Activated T-helper 17 cell treated with anti-CD3 and anti-CD28 coated beads, Interleukin-2, amount 50 U/mL, for 72 hours (primary cell): ENCODE data around the gene SHC2. TPM values are rescaled to one million over a fixed set of nuclear protein-coding genes. Genes with fewer than 3 reads are reported as not detected.
"Not testable (repeated sequence)": the region's sequence is repeated elsewhere in the genome, so short reads cannot be mapped to it uniquely, and the experiment has no call there.

Source experiments
- ATAC-seq: fragments of 150-1000 bp; cut with Tn5 transposase; replicated peaks from 2 replicates; pipeline ENCODE4 v1.10.0; 2021; ENCODE audit warnings: mild to moderate bottlenecking, moderate library complexity
- H3K27ac Mint-ChIP-seq: one replicate; pipeline ENCODE4 v1.8.0; 2022; ENCODE audit warnings: mixed read lengths
- H3K27me3 Mint-ChIP-seq: one replicate; pipeline ENCODE4 v1.8.0; 2022; ENCODE audit warnings: mixed read lengths
- H3K36me3 Mint-ChIP-seq: one replicate; pipeline ENCODE4 v1.8.0; 2022; ENCODE audit warnings: low read depth, mild to moderate bottlenecking, mixed read lengths
- H3K4me1 Mint-ChIP-seq: one replicate; pipeline ENCODE4 v1.8.0; 2022; ENCODE audit warnings: mixed read lengths
- H3K4me3 Mint-ChIP-seq: one replicate; pipeline ENCODE4 v1.8.0; 2022; ENCODE audit warnings: mild to moderate bottlenecking, mixed read lengths
- H3K9me3 Mint-ChIP-seq: one replicate; pipeline ENCODE4 v1.8.0; 2022; ENCODE audit warnings: mixed read lengths
- total RNA-seq, 2 donors: library from RNA; stranded (reverse); gene quantifications; one replicate each; pipeline ENCODE4 v1.2.3, GENCODE V29; 2022

SHC2 gene
- total RNA-seq, 2 donors from 2014 or later = 0.26 TPM; not detected in 1

DNA sequence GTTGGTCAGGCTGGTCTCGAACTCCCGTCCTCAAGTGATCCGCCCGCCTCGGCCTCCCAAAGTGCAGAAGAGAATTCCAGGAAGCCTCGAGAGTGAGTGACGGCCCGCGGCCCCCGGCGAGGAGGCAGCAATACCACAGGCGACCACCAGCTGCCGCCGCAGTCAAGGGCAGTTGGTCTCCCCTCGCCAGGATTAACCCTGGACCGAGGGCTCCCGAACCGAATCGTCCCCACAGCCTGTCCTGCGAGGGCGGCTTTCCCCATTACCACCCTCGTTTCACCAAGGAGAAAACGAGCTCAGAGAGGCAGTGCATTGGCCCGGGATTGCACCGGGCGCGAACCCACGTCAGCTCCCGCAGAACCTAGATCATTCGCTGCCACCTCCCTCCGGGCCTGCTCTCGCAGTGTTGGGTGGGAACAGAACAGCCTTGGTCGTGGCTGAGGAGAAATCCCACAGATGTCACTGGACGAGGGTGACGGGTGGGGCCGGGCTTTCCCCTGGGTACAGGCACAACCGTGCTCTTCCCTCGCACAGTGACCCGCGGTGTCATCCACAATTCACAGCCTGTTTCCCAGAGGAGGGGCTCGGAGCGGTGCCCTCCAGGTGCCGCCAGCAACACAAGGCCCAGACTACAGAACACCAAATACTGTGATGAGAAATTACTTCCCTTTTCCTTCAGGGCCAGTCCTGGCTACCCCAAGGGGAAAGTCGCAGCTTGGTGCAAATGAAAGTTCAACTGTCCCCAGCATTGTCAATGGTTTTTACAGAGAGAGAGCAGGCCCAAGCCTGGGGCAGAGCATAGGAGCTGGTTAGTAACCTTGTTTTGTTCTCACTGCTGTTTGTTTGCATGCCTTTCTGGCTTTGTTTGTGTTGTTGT lies 76.7 kb downstream of the SHC2 start:
- H3K27ac Mint-ChIP-seq = peak overlapping the region; percentile 46
- peaks cover 28% of the 10 kb centered on the region for H3K27me3 Mint-ChIP-seq

DNA sequence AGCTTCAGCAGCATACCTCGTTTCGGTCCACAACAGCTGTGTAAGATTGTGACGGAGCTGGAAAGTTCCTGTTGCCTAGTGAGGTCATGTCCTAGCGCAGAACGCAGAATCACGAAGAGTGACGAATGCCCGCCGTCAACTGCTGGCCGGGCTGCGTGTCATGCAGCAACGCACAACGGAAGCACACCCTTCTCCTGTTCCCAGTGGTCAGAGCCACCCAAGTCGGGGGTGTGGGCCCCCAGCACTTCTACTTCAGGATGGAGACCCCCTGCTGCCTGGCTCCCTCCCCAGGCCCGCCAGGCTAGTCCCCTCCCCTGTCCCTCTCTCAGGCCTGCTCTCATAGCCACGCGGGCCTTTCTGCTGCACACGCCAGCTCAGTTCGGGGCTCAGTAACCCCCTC lies 77.8 kb downstream of the SHC2 start:
- Mint-ChIP-seq H3K4me1 (peaks cover 12% of the 10 kb centered on the region), H3K27ac (peak overlapping the region; percentile 80), H3K9me3 (no peaks in the 10 kb centered on the region), H3K27me3 (peaks cover 28% of the 10 kb centered on the region), H3K4me3 (peak overlapping the region; percentile 65), H3K36me3 (peaks cover 6% of the 10 kb centered on the region)
- no peak for ATAC-seq

More for the DNA sequence above, 76.7 kb downstream of the SHC2 start:
- Mint-ChIP-seq H3K4me1 (peaks cover 12% of the 10 kb centered on the region), H3K9me3 (no peaks in the 10 kb centered on the region), H3K36me3 (peaks cover 6% of the 10 kb centered on the region), H3K4me3 (peak overlapping the region; percentile 65)
- ATAC-seq = peak; percentile 16

DNA sequence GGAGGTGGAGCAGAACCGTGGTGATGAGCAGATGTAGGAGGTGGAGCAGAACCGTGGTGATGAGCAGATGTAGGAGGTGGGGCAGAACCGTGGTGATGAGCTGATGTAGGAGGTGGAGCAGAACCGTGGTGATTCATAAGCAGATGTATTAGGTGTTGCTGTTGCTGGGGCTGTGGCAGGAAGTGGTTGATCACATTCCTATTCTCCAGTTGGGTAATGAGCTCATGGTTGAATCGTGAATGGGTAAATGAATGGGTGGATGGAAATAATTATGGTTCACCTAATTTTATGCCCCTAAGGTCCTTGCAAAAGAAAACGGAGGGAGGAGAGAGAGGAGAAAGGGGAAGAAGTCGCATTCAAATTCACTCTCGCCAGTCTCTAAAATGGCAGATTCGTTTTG lies 78.3 kb downstream of the SHC2 start:
- Mint-ChIP-seq H3K27me3 (peaks cover 27% of the 10 kb centered on the region), H3K27ac (peak overlapping the region; percentile 80), H3K4me3 (peak overlapping the region; percentile 65), H3K4me1 (peaks cover 12% of the 10 kb centered on the region)
- H3K36me3 Mint-ChIP-seq, H3K9me3 Mint-ChIP-seq: not testable (repeated sequence)
- peak; percentile 95 for ATAC-seq

DNA sequence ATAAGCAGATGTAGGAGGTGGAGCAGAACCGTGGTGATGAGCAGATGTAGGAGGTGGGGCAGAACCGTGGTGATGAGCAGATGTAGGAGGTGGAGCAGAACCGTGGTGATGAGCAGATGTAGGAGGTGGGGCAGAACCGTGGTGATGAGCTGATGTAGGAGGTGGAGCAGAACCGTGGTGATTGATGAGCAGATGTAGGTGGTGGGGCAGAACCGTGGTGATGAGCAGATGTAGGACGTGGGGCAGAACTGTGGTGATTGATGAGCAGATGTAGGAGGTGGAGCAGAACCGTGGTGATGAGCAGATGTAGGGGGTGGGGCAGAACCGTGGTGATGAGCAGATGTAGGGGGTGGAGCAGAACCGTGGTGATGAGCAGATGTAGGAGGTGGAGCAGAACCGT lies 78.9 kb downstream of the SHC2 start:
- ATAC-seq, H3K4me3 Mint-ChIP-seq, H3K9me3 Mint-ChIP-seq, H3K36me3 Mint-ChIP-seq, H3K27ac Mint-ChIP-seq: not testable (repeated sequence)
- H3K27me3 Mint-ChIP-seq = peaks cover 24% of the 10 kb centered on the region
- H3K4me1 Mint-ChIP-seq = peaks cover 12% of the 10 kb centered on the region

DNA sequence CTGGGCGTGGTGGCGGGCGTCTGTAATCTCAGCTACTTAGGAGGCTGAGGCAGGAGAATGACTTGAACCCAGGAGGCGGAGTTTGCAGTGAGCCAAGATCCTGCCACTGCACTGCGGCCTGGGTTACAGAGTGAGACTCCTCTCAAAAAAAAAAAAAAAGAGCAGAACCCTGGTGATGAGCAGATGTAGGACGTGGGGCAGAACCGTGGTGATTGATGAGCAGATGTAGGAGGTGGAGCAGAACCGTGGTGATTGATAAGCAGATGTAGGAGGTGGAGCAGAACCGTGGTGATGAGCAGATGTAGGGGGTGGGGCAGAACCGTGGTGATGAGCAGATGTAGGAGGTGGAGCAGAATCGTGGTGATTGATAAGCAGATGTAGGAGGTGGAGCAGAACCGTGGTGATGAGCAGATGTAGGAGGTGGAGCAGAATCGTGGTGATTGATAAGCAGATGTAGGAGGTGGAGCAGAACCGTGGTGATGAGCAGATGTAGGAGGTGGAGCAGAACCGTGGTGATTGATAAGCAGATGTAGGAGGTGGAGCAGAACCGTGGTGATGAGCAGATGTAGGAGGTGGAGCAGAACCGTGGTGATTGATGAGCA lies 80.1 kb downstream of the SHC2 start:
- ATAC-seq, H3K27ac Mint-ChIP-seq, H3K36me3 Mint-ChIP-seq, H3K4me3 Mint-ChIP-seq, H3K9me3 Mint-ChIP-seq: not testable (repeated sequence)
- peaks cover 12% of the 10 kb centered on the region for H3K4me1 Mint-ChIP-seq
- H3K27me3 Mint-ChIP-seq = peaks cover 16% of the 10 kb centered on the region

DNA sequence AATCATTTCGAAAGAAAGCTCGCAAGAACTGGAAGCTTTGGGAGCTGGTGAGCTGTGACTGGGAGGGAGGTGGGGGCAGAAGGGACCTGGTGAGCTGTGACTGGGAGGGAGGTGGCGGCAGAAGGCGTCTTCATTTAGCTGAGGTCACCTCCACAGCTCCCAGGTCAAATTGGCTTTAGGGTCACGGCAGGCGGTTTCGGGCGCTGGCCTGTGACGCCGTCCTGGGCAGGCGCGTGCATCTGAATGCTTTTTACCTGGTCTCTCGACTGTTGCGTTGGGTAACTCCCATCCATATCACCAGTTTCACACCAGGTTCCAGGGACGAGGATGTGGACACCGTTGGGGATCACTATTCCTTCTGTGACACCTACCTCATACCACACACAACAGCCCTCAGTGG lies 81.0 kb downstream of the SHC2 start:
- peaks cover 11% of the 10 kb centered on the region for H3K27me3 Mint-ChIP-seq
- H3K9me3 Mint-ChIP-seq = no peaks in the 10 kb centered on the region
- peaks cover 6% of the 10 kb centered on the region for H3K36me3 Mint-ChIP-seq
- H3K27ac Mint-ChIP-seq = no peak overlapping the region
- ATAC-seq = no peak
- peaks cover 12% of the 10 kb centered on the region for H3K4me1 Mint-ChIP-seq
- no peak overlapping the region for H3K4me3 Mint-ChIP-seq

DNA sequence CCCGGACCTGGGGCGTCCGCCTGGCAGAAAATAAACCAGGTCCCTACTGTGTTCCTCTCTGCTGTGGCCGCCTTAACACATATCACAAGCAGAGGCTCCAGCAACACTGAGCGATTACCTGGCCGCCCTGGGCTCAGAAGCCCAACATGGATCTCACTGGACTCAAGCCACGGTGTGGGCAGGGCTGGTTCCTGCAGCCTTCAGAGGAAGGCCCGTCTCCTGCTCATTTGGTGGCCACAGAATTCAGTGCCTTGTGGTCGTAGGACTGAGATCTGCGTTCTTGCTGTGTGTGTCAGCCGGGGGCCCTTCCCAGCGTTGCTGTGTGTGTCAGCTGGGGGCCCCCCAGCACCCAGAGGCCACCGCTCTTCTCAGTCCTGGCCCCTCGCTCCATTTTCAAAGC lies 82.1 kb downstream of the SHC2 start:
- ATAC-seq = no peak
- peaks cover 12% of the 10 kb centered on the region for H3K4me1 Mint-ChIP-seq

DNA sequence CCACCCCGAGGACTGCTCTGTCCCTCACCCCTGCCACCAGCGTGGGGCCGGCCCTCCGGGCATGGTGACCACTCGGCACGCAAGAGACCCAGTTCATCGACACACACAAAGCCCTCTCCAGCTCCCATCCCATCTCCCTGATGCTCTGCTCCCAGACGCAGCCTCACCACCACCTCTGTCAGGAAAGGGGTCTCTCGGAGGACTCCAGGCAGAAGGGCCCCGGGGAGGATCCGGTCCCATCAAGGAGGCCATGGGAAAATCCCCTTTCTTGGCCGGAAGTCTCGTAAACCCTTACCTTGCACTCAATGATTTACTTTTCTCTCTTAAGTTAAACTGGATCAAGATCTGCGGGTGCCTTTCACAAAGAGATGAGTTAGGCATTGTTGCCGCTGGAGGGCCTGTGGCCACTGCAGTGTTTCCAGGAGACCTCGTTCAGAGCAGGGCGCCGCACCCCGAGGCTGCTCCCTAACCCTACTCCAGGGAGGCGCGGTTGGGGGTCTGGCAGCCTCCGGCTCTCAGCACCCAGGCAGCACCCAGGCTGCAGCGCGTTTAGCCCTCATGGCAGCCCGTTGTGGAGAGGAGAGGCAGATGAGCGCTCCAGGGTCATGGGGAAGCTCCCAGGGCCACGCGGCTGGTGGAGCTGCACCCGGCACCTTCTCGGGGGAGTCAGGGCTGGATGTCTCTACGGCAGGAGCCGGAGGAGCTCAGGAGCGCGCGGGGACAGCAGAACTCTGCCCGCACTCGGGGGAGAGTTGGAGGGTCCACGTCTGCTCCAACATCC lies 82.8 kb downstream of the SHC2 start:
- Mint-ChIP-seq H3K27ac (no peak overlapping the region), H3K4me3 (no peak overlapping the region), H3K9me3 (no peaks in the 10 kb centered on the region), H3K4me1 (peaks cover 6% of the 10 kb centered on the region), H3K36me3 (peaks cover 6% of the 10 kb centered on the region), H3K27me3 (peaks cover 9% of the 10 kb centered on the region)
- ATAC-seq = no peak

More for the DNA sequence above, 82.1 kb downstream of the SHC2 start:
- Mint-ChIP-seq H3K4me3 (no peak overlapping the region), H3K36me3 (peaks cover 6% of the 10 kb centered on the region), H3K27me3 (peaks cover 11% of the 10 kb centered on the region), H3K27ac (no peak overlapping the region), H3K9me3 (no peaks in the 10 kb centered on the region)

DNA sequence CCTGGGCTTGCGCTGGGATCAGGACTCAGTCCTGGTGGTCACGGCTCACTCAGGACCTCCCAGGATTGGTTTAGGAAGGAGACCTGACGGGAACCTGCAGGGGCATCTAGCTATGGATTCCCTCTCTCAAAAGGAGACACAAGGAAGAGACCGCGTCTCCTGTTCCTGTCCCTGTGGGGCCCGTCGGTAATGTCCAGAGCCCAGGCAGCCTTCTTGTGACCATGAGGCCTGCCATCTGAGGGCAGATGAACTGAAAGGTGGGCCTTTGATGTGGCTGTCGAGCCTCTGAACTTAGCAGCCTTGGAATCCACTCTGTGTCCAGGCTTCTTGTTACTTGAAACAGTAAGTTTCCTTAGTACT lies 84.7 kb downstream of the SHC2 start:
- no peak for ATAC-seq
- no peaks in the 10 kb centered on the region for H3K9me3 Mint-ChIP-seq
- no peaks in the 10 kb centered on the region for H3K4me1 Mint-ChIP-seq
- peaks cover 14% of the 10 kb centered on the region for H3K27me3 Mint-ChIP-seq
- H3K27ac Mint-ChIP-seq = no peak overlapping the region
- H3K4me3 Mint-ChIP-seq = no peak overlapping the region
- no peaks in the 10 kb centered on the region for H3K36me3 Mint-ChIP-seq

DNA sequence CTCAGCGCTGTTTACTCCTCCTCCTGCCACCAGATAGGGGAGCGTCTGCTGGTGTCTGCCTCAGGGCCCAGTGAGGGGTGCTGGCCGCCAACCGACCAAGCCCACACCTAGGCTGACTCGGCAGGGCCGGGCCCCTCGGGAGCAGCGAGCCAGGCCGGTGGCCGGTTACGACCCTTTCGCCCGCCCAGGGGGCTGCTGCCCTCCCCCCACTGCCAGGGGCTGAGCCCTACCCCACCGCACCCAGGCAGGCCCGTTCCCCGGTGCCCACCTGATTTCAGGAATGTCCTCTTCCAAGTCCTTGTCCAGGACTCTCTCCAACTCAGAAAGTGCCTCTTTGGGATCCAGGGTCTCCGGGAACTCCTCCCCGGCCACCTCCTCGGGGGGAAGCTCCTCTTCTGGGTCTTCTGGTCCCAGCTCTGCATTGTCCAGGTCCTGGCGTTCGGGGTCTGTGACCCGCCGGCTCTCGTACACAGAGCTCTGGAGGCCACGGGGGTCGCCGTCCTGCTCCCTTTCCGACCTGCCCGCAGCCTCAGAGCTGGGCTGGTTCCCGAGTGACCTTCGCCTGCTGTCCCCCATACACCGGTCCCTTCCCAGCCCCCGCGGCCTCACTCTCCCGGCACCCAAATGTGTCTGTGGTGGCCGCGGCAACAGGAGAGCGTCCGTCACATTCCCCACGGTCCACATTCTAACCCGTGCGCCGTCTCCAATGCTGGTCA lies 85.3 kb downstream of the SHC2 start:
- no peak overlapping the region for H3K4me3 Mint-ChIP-seq
- H3K4me1 Mint-ChIP-seq = no peaks in the 10 kb centered on the region
- H3K36me3 Mint-ChIP-seq = no peaks in the 10 kb centered on the region
- no peak overlapping the region for H3K27ac Mint-ChIP-seq
- no peak for ATAC-seq
- peaks cover 14% of the 10 kb centered on the region for H3K27me3 Mint-ChIP-seq
- H3K9me3 Mint-ChIP-seq = no peaks in the 10 kb centered on the region

DNA sequence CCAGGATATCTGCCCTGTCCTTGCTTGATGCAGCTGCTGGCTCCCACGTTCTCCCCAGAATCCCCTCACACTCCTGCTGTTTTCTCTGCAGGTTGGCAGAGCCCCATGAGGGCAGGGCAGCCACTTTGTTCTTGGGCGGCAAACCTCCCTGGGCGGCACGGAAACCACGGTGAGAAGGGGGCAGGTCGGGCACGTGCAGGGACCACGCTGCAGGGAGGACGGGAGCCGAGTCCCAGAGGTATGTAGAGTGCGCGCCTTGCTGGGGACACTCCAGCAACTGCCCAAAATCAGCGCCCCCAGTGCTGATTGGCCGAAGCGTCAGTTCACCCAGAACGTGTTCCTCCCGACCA lies 86.0 kb downstream of the SHC2 start:
- Mint-ChIP-seq H3K27ac (no peak overlapping the region), H3K36me3 (no peaks in the 10 kb centered on the region), H3K9me3 (no peaks in the 10 kb centered on the region), H3K4me3 (no peak overlapping the region), H3K4me1 (no peaks in the 10 kb centered on the region), H3K27me3 (peaks cover 14% of the 10 kb centered on the region)
- no peak for ATAC-seq

DNA sequence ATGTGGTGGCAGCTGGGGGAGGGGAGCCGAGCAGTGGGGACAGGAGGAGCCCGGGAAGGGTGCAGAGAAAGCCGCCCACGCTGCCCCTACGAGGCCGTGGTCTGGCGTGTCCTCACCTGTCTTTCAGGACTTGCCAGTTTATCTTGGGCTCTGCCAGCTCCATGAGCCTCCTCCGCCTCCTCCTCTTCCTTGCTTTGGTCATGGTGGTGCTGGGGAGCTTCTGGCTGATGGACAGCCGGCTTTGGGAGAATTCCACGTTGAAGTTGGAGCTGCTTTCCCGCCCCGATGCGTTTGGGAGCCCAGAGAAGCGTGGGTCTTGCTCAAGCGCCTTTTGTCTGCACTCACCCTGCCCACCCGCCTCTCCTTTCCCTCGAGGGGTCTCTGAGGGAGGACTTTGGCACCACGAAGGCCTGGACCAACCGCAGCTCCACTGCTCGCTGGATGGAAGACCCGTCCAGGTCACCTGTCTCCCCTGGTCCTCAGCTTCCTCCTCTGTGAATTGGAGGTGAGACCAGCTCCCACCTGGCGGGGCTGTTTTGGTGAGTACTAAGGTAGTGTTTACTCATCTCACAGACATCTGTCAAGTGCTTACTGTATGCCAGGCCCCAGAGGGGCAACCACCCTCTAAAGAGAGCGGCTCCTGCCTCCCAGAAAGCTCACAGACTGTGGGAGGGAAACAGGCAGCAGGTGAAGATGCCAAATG lies 86.5 kb downstream of the SHC2 start:
- no peaks in the 10 kb centered on the region for H3K9me3 Mint-ChIP-seq

DNA sequence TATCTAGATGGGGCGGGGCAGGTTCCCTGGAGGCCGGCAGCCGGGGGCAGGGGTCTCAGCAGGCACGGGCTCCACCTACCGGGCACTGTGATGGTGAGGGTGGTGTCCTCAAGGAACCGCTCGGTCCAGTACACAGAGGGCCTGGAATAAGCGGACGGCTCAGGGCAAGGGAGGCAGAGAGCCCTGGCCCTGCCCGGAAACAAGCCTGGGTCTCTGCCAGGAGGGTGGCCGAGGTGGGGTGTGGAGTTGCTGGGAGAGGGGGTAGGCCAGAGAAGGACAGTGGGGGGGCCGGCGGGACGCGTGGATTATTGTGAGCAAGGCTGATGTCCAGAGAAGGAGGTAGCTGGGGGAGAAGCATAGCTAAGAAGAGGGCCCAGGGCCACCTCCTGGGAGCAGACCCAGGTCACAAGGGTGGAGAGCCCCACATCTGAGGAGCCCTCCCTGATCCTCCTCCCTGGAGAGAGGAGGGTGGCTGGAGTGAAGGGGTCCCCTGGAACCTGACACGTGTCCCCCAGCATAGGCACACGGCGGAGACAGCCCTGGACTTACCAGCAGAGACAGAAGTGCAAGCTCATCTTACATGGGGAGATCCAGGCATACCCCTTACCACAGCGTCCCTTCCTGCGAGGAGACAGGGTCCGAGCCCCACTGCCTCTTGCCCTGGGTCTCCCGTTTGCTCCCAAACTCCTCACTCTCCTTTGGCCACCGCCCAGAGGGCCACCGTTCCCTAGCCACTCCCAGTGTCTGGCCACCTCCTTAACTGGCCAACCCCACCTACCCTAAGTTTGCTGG lies 87.2 kb downstream of the SHC2 start:
- H3K4me1 Mint-ChIP-seq = no peaks in the 10 kb centered on the region
- ATAC-seq = no peak
- no peak overlapping the region for H3K4me3 Mint-ChIP-seq
- peaks cover 22% of the 10 kb centered on the region for H3K27me3 Mint-ChIP-seq
- no peaks in the 10 kb centered on the region for H3K9me3 Mint-ChIP-seq
- no peak overlapping the region for H3K27ac Mint-ChIP-seq
- no peaks in the 10 kb centered on the region for H3K36me3 Mint-ChIP-seq

More for the DNA sequence above, 86.5 kb downstream of the SHC2 start:
- Mint-ChIP-seq H3K36me3 (no peaks in the 10 kb centered on the region), H3K4me3 (no peak overlapping the region), H3K4me1 (no peaks in the 10 kb centered on the region), H3K27ac (no peak overlapping the region), H3K27me3 (peaks cover 17% of the 10 kb centered on the region)
- no peak for ATAC-seq
